K562 (cell line): Measurements from ENCODE around the gene PNPLA8. TPM values are rescaled to one million over a fixed set of nuclear protein-coding genes. Genes with fewer than 3 reads are reported as not detected.

Source experiments
- ATAC-seq: fragments of 200-7000 bp; cut with Tn5 transposase; 3 replicates; pipeline ENCODE4 v1.9.1; 2020; ENCODE audit warnings: moderate library complexity
- BruUV-seq: library from RNA; stranded (reverse); fragments of 400-500 nt; replicated peaks from 2 replicates; lab custom pipeline; 2021; lab: Mats Ljungman, UMichigan
- CTCF ChIA-PET: fragments of 300-600 bp; formaldehyde crosslinking; extraction: SDS; loops from one replicate; lab custom pipeline; 2021; ENCODE audit warnings: low intra/inter-chr PET ratio; lab: Yijun Ruan, JAX
- POLR2A ChIA-PET: fragments of 300-600, 350-650 bp; sonication (Branson Sonifier 250); formaldehyde crosslinking; extraction: SDS; loops from one replicate; lab custom pipeline; 2021; ENCODE audit warnings: antibody characterized with exemption, inconsistent platforms; lab: Yijun Ruan, JAX
- DNase-seq, 4 experiments: peaks; one replicate each; pipeline versions ENCODE4 v3.0.0 to v3.0.0-alpha.2; 2011 to 2018; ENCODE audit warnings: low spot score in 3 of 4, mixed read lengths in 3 of 4; ENCODE audit errors: extremely low read depth in 1 of 4
- FAIRE-seq: peaks from 2 replicates; lab custom pipeline; 2011; peaks lifted over from hg19 to GRCh38; lab: Jason Lieb, UNC
- H2AFZ ChIP-seq: 2 replicates; pipeline ENCODE4 v1.6.0; 2011; ENCODE audit warnings: low read depth, low read length, control low read depth, inconsistent platforms
- H3K27ac ChIP-seq: fragments of 200-600 bp; 3 replicates; pipeline ENCODE4 v1.8.0; 2011; ENCODE audit warnings: low read depth, mild to moderate bottlenecking, control low read depth, inconsistent platforms, low read length, moderate library complexity, mixed read lengths; ENCODE audit errors: extremely low read depth
- H3K27me3 ChIP-seq, 2 experiments: fragments of 300-600 bp in 1 of 2; 2 replicates in 1 of 2; 3 replicates in 1 of 2; pipeline versions ENCODE4 v1.6.0 to v1.8.0; 2011; ENCODE audit warnings: inconsistent platforms in 2 of 2, low read length in 2 of 2, mild to moderate bottlenecking in 1 of 2, mixed read lengths in 1 of 2, moderate library complexity in 1 of 2; ENCODE audit not compliant: control insufficient read depth in 2 of 2, insufficient read depth in 2 of 2
- H3K36me3 ChIP-seq: fragments of 300-600 bp; 3 replicates; pipeline ENCODE4 v1.8.0; 2011; ENCODE audit warnings: mild to moderate bottlenecking, low read length, inconsistent platforms; ENCODE audit not compliant: control insufficient read depth, insufficient read depth
- H3K4me1 ChIP-seq, 2 experiments: fragments of 200-600 bp in 1 of 2; replicated peaks in 1 of 2; 2 replicates in 1 of 2; 3 replicates in 1 of 2; pipeline versions ENCODE4 v1.5.1 to v1.8.0; 2011; ENCODE audit warnings: inconsistent platforms in 2 of 2, low read length in 2 of 2, mild to moderate bottlenecking in 1 of 2, mixed read lengths in 1 of 2, moderate library complexity in 1 of 2; ENCODE audit not compliant: control insufficient read depth in 2 of 2, insufficient read depth in 2 of 2
- H3K4me2 ChIP-seq: 2 replicates; pipeline ENCODE4 v1.6.1; 2011; ENCODE audit warnings: low read length, control low read depth, inconsistent platforms, mixed read lengths; ENCODE audit not compliant: insufficient read depth
- H3K4me3 ChIP-seq: fragments of 200-600 bp; sonication (generic), shearing (Covaris generic); 2 replicates; pipeline ENCODE4 v1.5.1; 2016; ENCODE audit warnings: control low read depth, inconsistent platforms
- H3K79me2 ChIP-seq: fragments of 200-600 bp; 3 replicates; pipeline ENCODE4 v1.8.0; 2011; ENCODE audit warnings: low read length, inconsistent platforms; ENCODE audit not compliant: control insufficient read depth, insufficient read depth
- H3K9ac ChIP-seq, 2 experiments: 2 replicates each; pipeline versions ENCODE4 v1.6.0 to v1.6.1; 2011; ENCODE audit warnings: low read depth in 2 of 2, low read length in 2 of 2, control low read depth in 1 of 2, inconsistent platforms in 1 of 2, mild to moderate bottlenecking in 1 of 2, mixed read lengths in 1 of 2; ENCODE audit not compliant: insufficient read depth in 1 of 2
- H3K9me1 ChIP-seq: one replicate; pipeline ENCODE4 v1.6.0; 2011; ENCODE audit warnings: inconsistent platforms, mild to moderate bottlenecking, low read length, moderate library complexity; ENCODE audit not compliant: control insufficient read depth, insufficient read depth
- H3K9me3 ChIP-seq: replicated peaks from 2 replicates; pipeline ENCODE4 v1.5.1; 2011; ENCODE audit warnings: low read depth, low read length, inconsistent platforms; ENCODE audit not compliant: control insufficient read depth, insufficient read depth
- H4K20me1 ChIP-seq: replicated peaks from 2 replicates; pipeline ENCODE4 v1.6.1; 2011; ENCODE audit warnings: low read length, inconsistent platforms, mixed read lengths; ENCODE audit not compliant: control insufficient read depth, insufficient read depth
- FOS ChIP-seq: IDR thresholded peaks from 3 replicates; pipeline ENCODE4 v1.6.1; 2011; ENCODE audit not compliant: insufficient read length; ENCODE audit errors: extremely low read depth
- FOXK2 ChIP-seq, 2 experiments: fragments of 450-650 bp; IDR thresholded peaks in 1 of 2; conservative IDR thresholded peaks in 1 of 2; 2 replicates each; pipeline ENCODE4 v1.6.1; 2016; ENCODE audit warnings: low read depth in 2 of 2, mild to moderate bottlenecking in 1 of 2
- GTF3C2 ChIP-seq: IDR thresholded peaks from 3 replicates; pipeline ENCODE4 v1.6.1; 2011; ENCODE audit warnings: borderline replicate concordance, mild to moderate bottlenecking, moderate library complexity; ENCODE audit not compliant: insufficient read length; ENCODE audit errors: extremely low read depth
- NR1H2 ChIP-seq: sonication (generic); formaldehyde crosslinking; IDR thresholded peaks from 2 replicates; pipeline ENCODE4 v1.4.0; 2020; ENCODE audit warnings: mild to moderate bottlenecking, missing genetic modification reagents
- RBM14 ChIP-seq: fragments of 200-400 bp; formaldehyde crosslinking; IDR thresholded peaks from 2 replicates; pipeline ENCODE4 v1.6.1; 2018; ENCODE audit warnings: low read depth, mild to moderate bottlenecking, low read length, moderate library complexity, borderline replicate concordance; ENCODE audit not compliant: insufficient read depth
- SREBF1 ChIP-seq: fragments of 150-350 bp; IDR thresholded peaks from 2 replicates; pipeline ENCODE4 v1.6.1; 2014; ENCODE audit warnings: antibody characterized with exemption, low read depth, low read length, borderline replicate concordance
- SRF ChIP-seq, 2 experiments: fragments of 250-450, 450-650 bp in 1 of 2; sonication (Bioruptor Pico) in 1 of 2; sonication (generic) in 1 of 2; formaldehyde crosslinking; IDR thresholded peaks; 2 replicates each; pipeline versions ENCODE4 v1.5.0 to v1.5.1; 2020 to 2022; ENCODE audit warnings: mild to moderate bottlenecking in 1 of 2, missing genetic modification reagents in 1 of 2
- SRSF9 ChIP-seq: fragments of 200-400 bp; formaldehyde crosslinking; IDR thresholded peaks from 2 replicates; pipeline ENCODE4 v1.6.1; 2017; ENCODE audit warnings: low read depth, low read length, borderline replicate concordance
- THAP12 ChIP-seq: fragments of 250-450 bp; sonication (Bioruptor Pico); IDR thresholded peaks from 2 replicates; pipeline ENCODE4 v1.9.0; 2021; ENCODE audit warnings: mild to moderate bottlenecking, inconsistent platforms
- THRAP3 ChIP-seq: fragments of 450-650 bp; IDR thresholded peaks from 2 replicates; pipeline ENCODE4 v1.6.1; 2016; ENCODE audit warnings: mild to moderate bottlenecking, inconsistent platforms, borderline replicate concordance
- ZNF24 ChIP-seq: fragments of 450-650 bp; IDR thresholded peaks from 2 replicates; pipeline ENCODE4 v1.6.1; 2016
- ZNF274 ChIP-seq: IDR thresholded peaks from 2 replicates; pipeline ENCODE4 v1.6.1; 2011; ENCODE audit warnings: low read depth, mild to moderate bottlenecking, low read length, moderate library complexity, borderline replicate concordance
- ZNF280A ChIP-seq: fragments of 450-650 bp; IDR thresholded peaks from 2 replicates; pipeline ENCODE4 v1.6.1; 2018; ENCODE audit warnings: mild to moderate bottlenecking, low read depth; ENCODE audit not compliant: partially characterized antibody
- ZNF347 ChIP-seq: fragments of 450-650 bp; formaldehyde crosslinking; IDR thresholded peaks from 2 replicates; pipeline ENCODE4 v1.4.0; 2020; ENCODE audit warnings: low read depth, mild to moderate bottlenecking, moderate library complexity
- ZNF695 ChIP-seq: fragments of 450-650 bp; formaldehyde crosslinking; IDR thresholded peaks from 2 replicates; pipeline ENCODE4 v1.4.0; 2020; ENCODE audit warnings: mild to moderate bottlenecking, moderate library complexity
- in situ Hi-C: fragments of 300-500 bp; cut with MboI; formaldehyde crosslinking; loops from 4 replicates; pipeline ENCODE4 v1.15.0; 2018; ENCODE audit warnings: inconsistent platforms, mixed read lengths
- intact Hi-C: fragments of 100-400 bp; cut with micrococcal nuclease; formaldehyde crosslinking; loops from 2 replicates; pipeline ENCODE4 v1.14.2; 2022
- polyA plus RNA-seq, 8 experiments: library from polyadenylated mRNA; depleted of rRNA in 4 of 8; stranded (reverse) in 5 of 8; unstranded in 3 of 8; fragments of >200 nt; fragmentation: Nextera tagmentation in 2 of 8; fragmentation: Illumina TruSeq in 1 of 8; extraction: Ambion mirVana in 2 of 8; extraction: Trizol in 1 of 8; gene quantifications; 2 replicates each; pipeline versions ENCODE4 v1.2.1 to v1.2.3, GENCODE V29; 2011 to 2014; ENCODE audit warnings: inconsistent platforms in 1 of 8, missing spikeins in 1 of 8
- total RNA-seq, 7 experiments: library from RNA; depleted of rRNA in 6 of 7; stranded (reverse); fragments of >200 nt in 6 of 7; fragmentation: Illumina TruSeq in 2 of 7; extraction: Trizol in 2 of 7; gene quantifications; 2 replicates each; pipeline versions ENCODE4 v1.2.1 to v1.2.3, GENCODE V29; 2011 to 2021; ENCODE audit warnings: low replicate concordance in 1 of 7

The PNPLA8 gene
- total and polyA plus RNA-seq, 9 of the 15 experiments (the other 6 are each of a cell fraction or from before 2014, with no cell fraction given), result 12.8 to 27.6 (median 16.3) TPM

- ATAC-seq (no peak), FAIRE-seq (no peak), DNase-seq (no peak)
- no peak overlapping the region for H3K4me3 ChIP-seq
- ChIA-PET CTCF (no interaction called here), POLR2A (interaction anchor here (0.6 to 1.6 kb wide), 3 partner anchors 13 to 226 kb away, joined by 3 read pairs; no protein-coding TSS in a partner anchor)
- H3K4me1 ChIP-seq, result peaks cover 0 to 11% of the 10 kb centered on the region in 2 experiments; a peak in 4 of 5 replicates
- in situ Hi-C loops, result loop anchor here (10.0 kb wide), 1 partner anchor 313 kb away; no protein-coding TSS in a partner anchor
- H3K79me2 ChIP-seq, result no peaks in the 10 kb centered on the region
- no peak overlapping the region for H2AFZ ChIP-seq
- H3K36me3 ChIP-seq, result peaks cover 3% of the 10 kb centered on the region; the same call in 1 of the 3 replicates
- no peak overlapping the region for H3K4me2 ChIP-seq
- BruUV-seq, result no TSS peak
- no peaks in the 10 kb centered on the region for H3K9me3 ChIP-seq
- H3K27ac ChIP-seq, result no peak overlapping the region
- intact Hi-C loops, result loop anchor here (2.0 kb wide), 1 partner anchor 305 kb away; no protein-coding TSS in a partner anchor
- no peak for TF ChIP-seq ZNF695 (CRISPR knock-in tag)
- no peak for TF ChIP-seq SRSF9
- TF ChIP-seq THAP12, result no peak
- TF ChIP-seq SRF (CRISPR knock-in tag; IDR thresholded peaks at IDR 0.05), result no peak
- no peak for TF ChIP-seq RBM14
- no peak for TF ChIP-seq GTF3C2
- TF ChIP-seq ZNF347 (CRISPR knock-in tag), result no peak
- TF ChIP-seq THRAP3, result no peak
- no peak for TF ChIP-seq ZNF274
- TF ChIP-seq NR1H2 (CRISPR knock-in tag), result no peak
- no peak for TF ChIP-seq FOS
- no peak for TF ChIP-seq SREBF1
- TF ChIP-seq FOXK2 (conservative IDR thresholded peaks at IDR 0.05 in 1 of 2, IDR thresholded peaks at IDR 0.05 in 1 of 2; ENCODE audit: low read depth in 2 of 2), result no peak
- no peak for TF ChIP-seq ZNF280A
- TF ChIP-seq ZNF24, result no peak
- no peaks in the 10 kb centered on the region for H3K9me1 ChIP-seq
- no peaks in the 10 kb centered on the region for H4K20me1 ChIP-seq
- no peaks in the 10 kb centered on the region for H3K27me3 ChIP-seq
- H3K9ac ChIP-seq, result no peak overlapping the region
These were observed 38.3 kb downstream of the PNPLA8 start for GRCh38 chr7:108487646-108488045.
